Nephron (organoid): ENCODE results near the gene GYG2.
"Not testable (repeated sequence)": the region's sequence is repeated elsewhere in the genome, so short reads cannot be mapped to it uniquely, and the experiment has no call there.

ENCODE experiments used
- H3K27ac Mint-ChIP-seq, 3 experiments: 2 replicates each; pipeline ENCODE4 v1.8.0; 2020; ENCODE audit warnings: mixed read lengths in 3 of 3, mild to moderate bottlenecking in 2 of 3, moderate library complexity in 1 of 3
- H3K27me3 Mint-ChIP-seq: 2 replicates; pipeline ENCODE4 v1.8.0; 2021; ENCODE audit warnings: low read depth, mild to moderate bottlenecking, moderate library complexity, mixed read lengths
- H3K36me3 Mint-ChIP-seq: 2 replicates; pipeline ENCODE4 v1.8.0; 2020; ENCODE audit warnings: low read depth, mixed read lengths
- H3K4me1 Mint-ChIP-seq: 2 replicates; pipeline ENCODE4 v1.8.0; 2020; ENCODE audit warnings: mixed read lengths
- H3K4me3 Mint-ChIP-seq, 3 experiments: 2 replicates each; pipeline ENCODE4 v1.8.0; 2020; ENCODE audit warnings: mild to moderate bottlenecking in 3 of 3, mixed read lengths in 3 of 3, moderate library complexity in 2 of 3
- H3K9me3 Mint-ChIP-seq: 2 replicates; pipeline ENCODE4 v1.8.0; 2020; ENCODE audit warnings: mixed read lengths
- CTCF ChIP-seq, 3 experiments: fragments of 200-600 bp; sonication (generic); IDR thresholded peaks; one replicate each; pipeline ENCODE4 v1.5.0; 2021; ENCODE audit warnings: antibody characterized with exemption in 3 of 3; ENCODE audit not compliant: unreplicated experiment in 3 of 3

GYG2 gene

GRCh38 chrX:2794336-2794735 is 34.4 kb upstream of the GYG2 start:
- Mint-ChIP-seq H3K9me3 (no peaks in the 10 kb centered on the region), H3K27ac (no peak overlapping the region), H3K4me3 (no peak overlapping the region), H3K4me1 (no peaks in the 10 kb centered on the region), H3K36me3 (no peaks in the 10 kb centered on the region), H3K27me3 (peaks cover 5% of the 10 kb centered on the region)
- TF ChIP-seq CTCF (IDR thresholded peaks at IDR 0.05; ENCODE audit: unreplicated experiment in 3 of 3): no peak

- not testable (repeated sequence) for H3K27ac Mint-ChIP-seq, H3K4me3 Mint-ChIP-seq
Measured at GRCh38 chrX:2796808-2797207, 31.9 kb upstream of the GYG2 start.

GRCh38 chrX:2799369-2799768 is 29.4 kb upstream of the GYG2 start:
- no peak overlapping the region for H3K27ac Mint-ChIP-seq
- no peaks in the 10 kb centered on the region for H3K36me3 Mint-ChIP-seq
- H3K27me3 Mint-ChIP-seq: peaks cover 19% of the 10 kb centered on the region
- no peak for TF ChIP-seq CTCF (IDR thresholded peaks at IDR 0.05; ENCODE audit: unreplicated experiment in 3 of 3)
- no peak overlapping the region for H3K4me3 Mint-ChIP-seq
- no peaks in the 10 kb centered on the region for H3K9me3 Mint-ChIP-seq
- H3K4me1 Mint-ChIP-seq: no peaks in the 10 kb centered on the region

More at GRCh38 chrX:2796808-2797207, 31.9 kb upstream of the GYG2 start:
- H3K4me1 Mint-ChIP-seq, H3K27me3 Mint-ChIP-seq, H3K9me3 Mint-ChIP-seq, H3K36me3 Mint-ChIP-seq: not testable (repeated sequence)

GRCh38 chrX:2799980-2800379 is 28.8 kb upstream of the GYG2 start:
- H3K36me3 Mint-ChIP-seq, H3K4me1 Mint-ChIP-seq, H3K9me3 Mint-ChIP-seq, H3K4me3 Mint-ChIP-seq: not testable (repeated sequence)
- H3K27ac Mint-ChIP-seq: peak overlapping the region in 1 of 3 experiments; percentile 10
- H3K27me3 Mint-ChIP-seq: peaks cover 19% of the 10 kb centered on the region

GRCh38 chrX:2801223-2801622 is 27.5 kb upstream of the GYG2 start:
- Mint-ChIP-seq H3K4me1 (peaks cover 5% of the 10 kb centered on the region), H3K27ac (peak overlapping the region in 1 of 3 experiments; percentile 1), H3K9me3 (no peaks in the 10 kb centered on the region), H3K4me3 (no peak overlapping the region), H3K27me3 (peaks cover 26% of the 10 kb centered on the region), H3K36me3 (no peaks in the 10 kb centered on the region)
- no peak for TF ChIP-seq CTCF (IDR thresholded peaks at IDR 0.05; ENCODE audit: unreplicated experiment in 3 of 3)

GRCh38 chrX:2802376-2803090 is 26.2 kb upstream of the GYG2 start:
- not testable (repeated sequence) for H3K4me1 Mint-ChIP-seq, H3K9me3 Mint-ChIP-seq, H3K4me3 Mint-ChIP-seq, H3K36me3 Mint-ChIP-seq
- H3K27ac Mint-ChIP-seq: peak overlapping the region in 2 of 3 experiments; percentile 22 to 29
- H3K27me3 Mint-ChIP-seq: peaks cover 27% of the 10 kb centered on the region

- H3K9me3 Mint-ChIP-seq, H3K27ac Mint-ChIP-seq, H3K4me1 Mint-ChIP-seq, H3K36me3 Mint-ChIP-seq, H3K4me3 Mint-ChIP-seq: not testable (repeated sequence)
- H3K27me3 Mint-ChIP-seq: peaks cover 24% of the 10 kb centered on the region
Measured at GRCh38 chrX:2803486-2803885, 25.2 kb upstream of the GYG2 start.

GRCh38 chrX:2804106-2804843 is 24.5 kb upstream of the GYG2 start:
- not testable (repeated sequence) for H3K9me3 Mint-ChIP-seq, H3K4me3 Mint-ChIP-seq, H3K36me3 Mint-ChIP-seq, H3K4me1 Mint-ChIP-seq
- Mint-ChIP-seq H3K27ac (peak overlapping the region in 1 of 3 experiments; percentile 43), H3K27me3 (peaks cover 30% of the 10 kb centered on the region)

GRCh38 chrX:2804858-2805257 is 23.9 kb upstream of the GYG2 start:
- H3K4me1 Mint-ChIP-seq, H3K4me3 Mint-ChIP-seq, H3K9me3 Mint-ChIP-seq, H3K36me3 Mint-ChIP-seq: not testable (repeated sequence)
- H3K27ac Mint-ChIP-seq: peak overlapping the region in 1 of 3 experiments; percentile 31
- H3K27me3 Mint-ChIP-seq: peaks cover 31% of the 10 kb centered on the region
